Heart left ventricle (tissue), 16 donors: ENCODE measurements around the gene FAM163B. TPM values are rescaled to one million over a fixed set of nuclear protein-coding genes. Genes with fewer than 3 reads are reported as not detected.

Source experiments
- ATAC-seq, 4 donors: fragments of 200-7000 bp; cut with Tn5 transposase; one replicate each; pipeline ENCODE4 v1.9.1; 2020 to 2022; ENCODE audit warnings: moderate library complexity in 4 of 4, mild to moderate bottlenecking in 3 of 4, moderate number of reproducible peaks in 1 of 4
- DNase-seq, 5 donors: peaks; one replicate each; pipeline ENCODE4 v3.0.0-alpha.2; 2020
- H3K27ac ChIP-seq, 12 donors: fragments of 200-600 bp; sonication (generic) in 4 of 12; one replicate each; pipeline versions ENCODE4 v1.5.0 to v1.8.0; 2016 to 2022; ENCODE audit warnings: mild to moderate bottlenecking in 2 of 12
- H3K27me3 ChIP-seq, 9 donors: fragments of 200-600 bp; sonication (generic) in 2 of 9; one replicate each; pipeline versions ENCODE4 v1.5.1 to v1.8.0; 2016 to 2022; ENCODE audit warnings: mild to moderate bottlenecking in 3 of 9
- H3K36me3 ChIP-seq, 9 donors: fragments of 200-600 bp; sonication (generic) in 2 of 9; one replicate each; pipeline versions ENCODE4 v1.5.0 to v1.8.0; 2018 to 2022; ENCODE audit warnings: mild to moderate bottlenecking in 2 of 9
- H3K4me1 ChIP-seq, 12 donors: fragments of 200-600 bp; sonication (generic) in 4 of 12; one replicate each; pipeline versions ENCODE4 v1.5.0 to v1.8.0; 2016 to 2022; ENCODE audit warnings: mild to moderate bottlenecking in 3 of 12
- H3K4me3 ChIP-seq, 12 donors: fragments of 200-600 bp; sonication (generic) in 4 of 12; one replicate each; pipeline versions ENCODE4 v1.5.0 to v1.8.0; 2017 to 2022; ENCODE audit warnings: mild to moderate bottlenecking in 9 of 12, moderate library complexity in 4 of 12
- H3K9me3 ChIP-seq, 12 donors: fragments of 200-600 bp; sonication (generic) in 4 of 12; one replicate each; pipeline versions ENCODE4 v1.5.0 to v1.8.0; 2016 to 2022; ENCODE audit warnings: mild to moderate bottlenecking in 1 of 12
- POLR2A ChIP-seq, 2 donors: fragments of 450-650 bp; IDR thresholded peaks; one replicate each; pipeline ENCODE4 v1.6.1; 2017; ENCODE audit warnings: antibody characterized with exemption in 2 of 2, mild to moderate bottlenecking in 2 of 2, moderate library complexity in 2 of 2
- WGBS, 4 donors: extraction: QIAGEN DNeasy Blood & Tissue Kit in 2 of 4; methylation state at CpG; one replicate each; pipeline versions ENCODE4 v1.1.5 to v1.1.7; 2013 to 2018; 5-methylcytosine and 5-hydroxymethylcytosine counted together
- intact Hi-C, 10 donors: fragments of 100-400 bp; cut with DNase I; formaldehyde crosslinking; loops; one replicate each; pipeline versions ENCODE4 v1.11.1 to v1.14.2; 2022
- long read RNA-seq, 3 donors: library from polyadenylated mRNA; unstranded; transcript quantifications; one replicate each; pipeline ENCODE4 v2.0.0, GENCODE V29; 2020 to 2021
- polyA plus RNA-seq, 2 donors: library from polyadenylated mRNA; stranded (reverse); fragments of 200-250 nt; gene quantifications; one replicate each; pipeline ENCODE4 v1.2.3, GENCODE V29; 2013
- total RNA-seq, 9 donors: library from RNA; depleted of rRNA in 2 of 9; stranded (reverse); fragments of >200 nt in 2 of 9; fragmentation: NEBNext Ultra II Directional in 3 of 9; extraction: Animal tissue kit (Norgen Biotek cat#: 25700) in 3 of 9; gene quantifications; one replicate each; pipeline versions ENCODE4 v1.1.0 to v1.2.4, GENCODE V29; 2016 to 2023
- TF ChIP-seq, protein P1 (sequence below), 12 donors: fragments of 200-600 bp; sonication (generic) in 4 of 12; IDR thresholded peaks; one replicate each; pipeline versions ENCODE4 v1.5.0 to v1.8.0; 2018 to 2022; ENCODE audit warnings: antibody characterized with exemption in 12 of 12, mild to moderate bottlenecking in 5 of 12
- donor health status: ischemic (EF 13 %, LVEDD 7.1; RV severe dilation, severe dysfunction).
- donor health status: healthy with polysubstance abuse.
- donor health status: DM: no; HTN: yes; CAD: no.
- donor health status: DM: no; HTN: no; CAD: no.
- donor health status: ischemic (EF 25% LVEDD 6.9; RV normal size, moderate dysfunction).
- donor health status: ischemic (EF 25% LVEDD 5.7; RV mildly dilated, moderate dysfunction).
- donor health status: healthy.
- donor health status: DM: yes; HTN: yes; CAD: no.
- donor health status: ischemic (EF 35%, LVEDD 5.7; RV mildly dilated, moderate dysfunction).
- donor health status: nonischemic (EF 11% LVEDD 7.7; RV severe dilation, severe dysfunction).
- donor health status: DM: yes; HTN: yes; CAD: no.
- donor health status: PGD.
- donor health status: ischemic (EF 29% LVEDD 5.4; RV normal size, mild dysfunction).
- donor health status: nonischemic (EF 23%, LVEDD 6.1; RV moderate dilation, normal function).

Gene FAM163B
- total RNA-seq, result not detected
- polyA plus RNA-seq, result under 1 TPM in 1 of 2 donors, not detected in 1; 0.08 TPM
- long read RNA-seq, donor 1, result 0 reads
- long read RNA-seq, donor 2, result 0 reads
- long read RNA-seq, donor 3, result 0 reads

- 8 to 41% (median 18%) methylated on average over 11 to 61 of the region's 61 CpGs for WGBS, 4 donors
- intact Hi-C loops, result loop anchor here in 1 of 10 donors (10.0 kb wide), 1 partner anchor 105 kb away; no protein-coding TSS in a partner anchor
- H3K4me3 ChIP-seq, result peak within 1 kb of the TSS in 4 of 12 donors; percentile 16 to 42 (median 28)
- no peaks in the 10 kb centered on the region for H3K36me3 ChIP-seq
- peaks cover 6 to 87% (median 45%) of the 10 kb centered on the region in 9 donors for H3K27me3 ChIP-seq
- DNase-seq (peak in 3 of 5 donors; percentile 47 to 53 (median 47)), ATAC-seq (peak in 3 of 4 donors; percentile 75 to 91 (median 84))
- H3K4me1 ChIP-seq, result peaks cover 0 to 9% (median 0%) of the 10 kb centered on the region in 12 donors
- no peaks in the 10 kb centered on the region for H3K9me3 ChIP-seq
- H3K27ac ChIP-seq, result no peak within 1 kb of the TSS
- TF ChIP-seq, protein P1, sequence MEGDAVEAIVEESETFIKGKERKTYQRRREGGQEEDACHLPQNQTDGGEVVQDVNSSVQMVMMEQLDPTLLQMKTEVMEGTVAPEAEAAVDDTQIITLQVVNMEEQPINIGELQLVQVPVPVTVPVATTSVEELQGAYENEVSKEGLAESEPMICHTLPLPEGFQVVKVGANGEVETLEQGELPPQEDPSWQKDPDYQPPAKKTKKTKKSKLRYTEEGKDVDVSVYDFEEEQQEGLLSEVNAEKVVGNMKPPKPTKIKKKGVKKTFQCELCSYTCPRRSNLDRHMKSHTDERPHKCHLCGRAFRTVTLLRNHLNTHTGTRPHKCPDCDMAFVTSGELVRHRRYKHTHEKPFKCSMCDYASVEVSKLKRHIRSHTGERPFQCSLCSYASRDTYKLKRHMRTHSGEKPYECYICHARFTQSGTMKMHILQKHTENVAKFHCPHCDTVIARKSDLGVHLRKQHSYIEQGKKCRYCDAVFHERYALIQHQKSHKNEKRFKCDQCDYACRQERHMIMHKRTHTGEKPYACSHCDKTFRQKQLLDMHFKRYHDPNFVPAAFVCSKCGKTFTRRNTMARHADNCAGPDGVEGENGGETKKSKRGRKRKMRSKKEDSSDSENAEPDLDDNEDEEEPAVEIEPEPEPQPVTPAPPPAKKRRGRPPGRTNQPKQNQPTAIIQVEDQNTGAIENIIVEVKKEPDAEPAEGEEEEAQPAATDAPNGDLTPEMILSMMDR (IDR thresholded peaks at IDR 0.05), result no peak
- no peak for TF ChIP-seq POLR2A (IDR thresholded peaks at IDR 0.05)
Observed at GRCh38 chr9:133609311-133610098, at the start of gene FAM163B. TSS of gene FAM163B (minus strand) at chr9:133609389. CDS start at chr9:133580223, 29,166 bp downstream.

GRCh38 chr9:133657120-133657661 lies 48.0 kb upstream of the FAM163B start:
- Histone ChIP-seq H3K27ac (no peak overlapping the region), H3K4me3 (no peak overlapping the region), H3K27me3 (peaks cover 7 to 72% (median 23%) of the 10 kb centered on the region in 9 donors), H3K4me1 (peaks cover 0 to 17% (median 13%) of the 10 kb centered on the region in 12 donors), H3K9me3 (no peaks in the 10 kb centered on the region), H3K36me3 (no peaks in the 10 kb centered on the region)
- WGBS, 4 donors, result 81 to 86% (median 82%) methylated on average over 13 of the region's 13 CpGs
- intact Hi-C loops, result loop anchor here in 1 of 10 donors (10.0 kb wide), 1 partner anchor 72 kb away; no protein-coding TSS in a partner anchor
- TF ChIP-seq POLR2A (IDR thresholded peaks at IDR 0.05), result no peak
- TF ChIP-seq, protein P1 (IDR thresholded peaks at IDR 0.05), result peak in 1 of 12 donors; percentile 11
- DNase-seq, result no peak
- ATAC-seq, result peak in 1 of 4 donors; percentile 6

DNA sequence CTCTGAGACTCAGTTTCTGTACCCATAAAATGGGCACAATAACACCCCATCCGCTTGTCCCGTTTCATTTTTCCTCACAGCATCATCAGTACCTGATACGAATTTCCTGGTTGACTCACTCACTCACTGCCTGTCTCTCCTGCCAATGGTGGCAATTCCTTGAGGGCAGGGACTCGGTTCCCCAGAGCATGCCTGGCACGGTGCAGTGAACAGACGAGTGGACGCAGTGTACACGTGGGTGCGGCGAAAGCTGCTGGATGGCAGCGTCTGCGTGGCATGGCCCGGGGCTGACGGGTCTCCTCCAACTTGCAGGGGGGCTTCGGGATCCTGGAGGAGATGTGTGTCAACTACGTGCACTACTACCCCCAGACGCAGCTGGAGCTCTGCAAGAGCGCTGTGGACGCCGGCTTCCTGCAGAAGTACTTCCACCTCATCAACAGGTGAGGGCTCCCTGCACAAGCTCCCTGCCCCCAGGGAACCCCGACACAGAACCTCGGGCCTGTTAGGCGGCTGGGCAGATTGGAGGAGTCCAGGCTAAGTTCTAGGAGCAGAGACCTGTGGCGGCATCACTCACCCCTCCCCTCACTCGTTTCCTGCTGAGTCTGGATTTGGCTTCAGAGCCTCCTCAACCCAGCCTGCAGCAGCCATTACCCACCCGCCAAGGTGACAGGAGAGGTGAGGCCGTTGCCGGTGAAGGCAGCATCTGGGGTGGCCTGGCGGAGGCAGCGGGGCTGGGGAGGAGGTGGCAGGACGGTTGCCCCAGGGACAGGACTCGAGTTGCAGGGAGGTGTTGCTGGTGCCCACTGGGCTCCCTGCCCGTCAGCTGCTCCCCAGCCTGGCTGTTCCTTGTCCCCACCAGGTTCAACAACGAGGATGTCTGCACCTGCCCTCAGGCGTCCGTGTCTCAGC lies 47.3 kb upstream of the FAM163B start:
- intact Hi-C loops, result loop anchor here in 1 of 10 donors (10.0 kb wide), 1 partner anchor 72 kb away; no protein-coding TSS in a partner anchor
- Histone ChIP-seq H3K27me3 (peaks cover 7 to 71% (median 23%) of the 10 kb centered on the region in 9 donors), H3K4me3 (no peak overlapping the region), H3K27ac (no peak overlapping the region), H3K4me1 (peaks cover 0 to 17% (median 13%) of the 10 kb centered on the region in 12 donors), H3K36me3 (no peaks in the 10 kb centered on the region), H3K9me3 (no peaks in the 10 kb centered on the region)
- DNase-seq, result no peak
- WGBS, 4 donors, result 71 to 80% (median 75%) methylated on average over 28 to 36 of the region's 36 CpGs
- no peak for ATAC-seq
- no peak for TF ChIP-seq POLR2A (IDR thresholded peaks at IDR 0.05)
- TF ChIP-seq, protein P1 (IDR thresholded peaks at IDR 0.05), result no peak
